ENCODE measurements around the gene LRRC45.

- TF ChIP-seq CTCF (conservative IDR thresholded peaks at IDR 0.05; ENCODE audit: low read length) (no peak), EZH2phosphoT487 (IDR thresholded peaks at IDR 0.05; ENCODE audit: borderline replicate concordance, low read depth, low read length) (no peak)
Measured at GRCh38 chr17:82024859-82025258, 1.8 kb downstream of the LRRC45 start.
